Kidney epithelial cell (primary cell): ENCODE data around the gene GRM4. TPM values are rescaled to one million over a fixed set of nuclear protein-coding genes. Genes with fewer than 3 reads are reported as not detected.

ENCODE experiments used
- DNase-seq: peaks from one replicate; pipeline ENCODE4 v3.0.0-alpha.2; 2010; ENCODE audit warnings: low read depth
- H3K27me3 ChIP-seq: 2 replicates; pipeline ENCODE4 v1.6.0; 2011; ENCODE audit warnings: low read length; ENCODE audit not compliant: control insufficient read depth, insufficient read depth
- H3K36me3 ChIP-seq: 2 replicates; pipeline ENCODE4 v1.5.1; 2011; ENCODE audit warnings: low read length; ENCODE audit not compliant: control insufficient read depth, insufficient read depth
- H3K4me3 ChIP-seq: 2 replicates; pipeline ENCODE4 v1.5.1; 2011; ENCODE audit warnings: low read depth, mild to moderate bottlenecking, control low read depth, low read length
- CTCF ChIP-seq: IDR thresholded peaks from 2 replicates; pipeline ENCODE4 v1.5.1; 2011; ENCODE audit warnings: mild to moderate bottlenecking, moderate library complexity, low read length, control low read depth, inconsistent platforms; ENCODE audit not compliant: insufficient read depth, poor library complexity, severe bottlenecking
- total RNA-seq: library from RNA; depleted of rRNA; stranded (reverse); fragments of >200 nt; gene quantifications from 2 replicates; pipeline ENCODE4 v1.2.3, GENCODE V29; 2015

The GRM4 gene
- total RNA-seq, 1 donor from 2014 or later, result not detected

GRCh38 chr6:34050691-34051090 lies 95.2 kb downstream of the GRM4 start:
- H3K27me3 ChIP-seq, result peaks cover 26% of the 10 kb centered on the region
- no peak overlapping the region for H3K4me3 ChIP-seq
- no peaks in the 10 kb centered on the region for H3K36me3 ChIP-seq
- no peak for DNase-seq
- TF ChIP-seq CTCF, result no peak

GRCh38 chr6:34049395-34050342 lies 96.2 kb downstream of the GRM4 start:
- H3K27me3 ChIP-seq, result peaks cover 30% of the 10 kb centered on the region
- no peaks in the 10 kb centered on the region for H3K36me3 ChIP-seq
- no peak for DNase-seq
- H3K4me3 ChIP-seq, result no peak overlapping the region
- no peak for TF ChIP-seq CTCF

- H3K27me3 ChIP-seq, result peaks cover 30% of the 10 kb centered on the region
- no peak for DNase-seq
Observed at GRCh38 chr6:34047913-34048867, 97.7 kb downstream of the GRM4 start.

GRCh38 chr6:34046617-34047016 lies 99.3 kb downstream of the GRM4 start:
- Histone ChIP-seq H3K36me3 (no peaks in the 10 kb centered on the region), H3K27me3 (peaks cover 21% of the 10 kb centered on the region), H3K4me3 (no peak overlapping the region)
- no peak for TF ChIP-seq CTCF
- DNase-seq, result no peak

More at GRCh38 chr6:34047913-34048867, 97.7 kb downstream of the GRM4 start:
- no peaks in the 10 kb centered on the region for H3K36me3 ChIP-seq
- TF ChIP-seq CTCF, result no peak
- H3K4me3 ChIP-seq, result no peak overlapping the region

- Histone ChIP-seq H3K36me3 (no peaks in the 10 kb centered on the region), H3K4me3 (no peak overlapping the region), H3K27me3 (peaks cover 21% of the 10 kb centered on the region)
- no peak for TF ChIP-seq CTCF
- DNase-seq, result no peak
Observed at GRCh38 chr6:34045771-34046170, 100.1 kb downstream of the GRM4 start.
